AG04450 (cell line): ENCODE measurements around the gene ATP6V0A1. TPM values are rescaled to one million over a fixed set of nuclear protein-coding genes. Genes with fewer than 3 reads are reported as not detected.
"Not testable (repeated sequence)": the region's sequence is repeated elsewhere in the genome, so short reads cannot be mapped to it uniquely, and the experiment has no call there.

ENCODE experiments used
- CTCF ChIA-PET: fragments of 300-600, 350-600 bp; formaldehyde crosslinking; extraction: SDS; loops from one replicate; lab custom pipeline; 2022; ENCODE audit warnings: antibody characterized with exemption, inconsistent platforms; lab: Charles Lee
- POLR2A ChIA-PET: fragments of 350-600 bp; formaldehyde crosslinking; extraction: SDS; loops from one replicate; lab custom pipeline; 2021; ENCODE audit warnings: antibody characterized with exemption, inconsistent platforms; lab: Yijun Ruan, JAX
- DNase-seq: peaks from one replicate; pipeline ENCODE4 v3.0.0-alpha.2; 2011; ENCODE audit warnings: low read depth, low spot score
- H3K27ac ChIP-seq: one replicate; pipeline ENCODE4 v1.5.1; 2012; ENCODE audit warnings: low read depth, low read length, control low read depth
- H3K27me3 ChIP-seq: one replicate; pipeline ENCODE4 v1.6.0; 2012; ENCODE audit warnings: low read length; ENCODE audit not compliant: control insufficient read depth, insufficient read depth
- H3K4me3 ChIP-seq: 2 replicates; pipeline ENCODE4 v1.5.1; 2011; ENCODE audit warnings: mild to moderate bottlenecking, low read depth, low read length, control low read depth
- H3K9me3 ChIP-seq: 2 replicates; pipeline ENCODE4 v1.5.1; 2012; ENCODE audit warnings: low read length; ENCODE audit not compliant: control insufficient read depth, insufficient read depth
- CTCF ChIP-seq: IDR thresholded peaks from 2 replicates; pipeline ENCODE4 v1.5.1; 2011; ENCODE audit warnings: low read depth, low read length, control low read depth, inconsistent platforms
- polyA plus RNA-seq: library from polyadenylated mRNA; depleted of rRNA; stranded (reverse); fragments of >200 nt; gene quantifications from 2 replicates; pipeline ENCODE4 v1.2.3, GENCODE V29; 2011

Gene ATP6V0A1
- polyA plus RNA-seq, 1 experiment: 22.3 TPM

- Histone ChIP-seq H3K27me3 (no peaks in the 10 kb centered on the region), H3K4me3 (no peak overlapping the region), H3K27ac (peak overlapping the region; percentile 31), H3K9me3 (no peaks in the 10 kb centered on the region)
- DNase-seq: no peak
- no peak for TF ChIP-seq CTCF
- CTCF ChIA-PET: interaction anchor here (1.1 to 1.4 kb wide), 2 partner anchors 106 to 190 kb away, joined by 3 to 7 read pairs; no protein-coding TSS in a partner anchor
- POLR2A ChIA-PET: interaction anchor here (0.7 kb wide), 1 partner anchor 10 kb away, joined by 4 read pairs; no protein-coding TSS in a partner anchor
These were observed 46.6 kb upstream of the ATP6V0A1 start for GRCh38 chr17:42411905-42412679.

- DNase-seq: no peak
- CTCF ChIA-PET: interaction anchor here (1.0 kb wide), 1 partner anchor 114 kb away, joined by 3 read pairs; no protein-coding TSS in a partner anchor
- POLR2A ChIA-PET: interaction anchor here (2.4 kb wide), 1 partner anchor 9 kb away, joined by 28 read pairs; the partner anchor contains the start of gene CAVIN1
- TF ChIP-seq CTCF: no peak
- H3K4me3 ChIP-seq: no peak overlapping the region
- H3K27me3 ChIP-seq: no peaks in the 10 kb centered on the region
- H3K27ac ChIP-seq: no peak overlapping the region
- no peaks in the 10 kb centered on the region for H3K9me3 ChIP-seq
These were observed 45.1 kb upstream of the ATP6V0A1 start for GRCh38 chr17:42413464-42414040.

GRCh38 chr17:42414704-42415409 lies 43.8 kb upstream of the ATP6V0A1 start:
- H3K27ac ChIP-seq: no peak overlapping the region
- H3K4me3 ChIP-seq: no peak overlapping the region
- ChIA-PET POLR2A (interaction anchor here (2.4 kb wide), 1 partner anchor 8 kb away, joined by 28 read pairs; the partner anchor contains the start of gene CAVIN1), CTCF (interaction anchor here (0.7 to 1.6 kb wide), 4 partner anchors 9 to 114 kb away, joined by 3 to 5 read pairs (median 4); no protein-coding TSS in a partner anchor)
- H3K27me3 ChIP-seq: no peaks in the 10 kb centered on the region
- H3K9me3 ChIP-seq: no peaks in the 10 kb centered on the region
- no peak for DNase-seq
- no peak for TF ChIP-seq CTCF

DNA sequence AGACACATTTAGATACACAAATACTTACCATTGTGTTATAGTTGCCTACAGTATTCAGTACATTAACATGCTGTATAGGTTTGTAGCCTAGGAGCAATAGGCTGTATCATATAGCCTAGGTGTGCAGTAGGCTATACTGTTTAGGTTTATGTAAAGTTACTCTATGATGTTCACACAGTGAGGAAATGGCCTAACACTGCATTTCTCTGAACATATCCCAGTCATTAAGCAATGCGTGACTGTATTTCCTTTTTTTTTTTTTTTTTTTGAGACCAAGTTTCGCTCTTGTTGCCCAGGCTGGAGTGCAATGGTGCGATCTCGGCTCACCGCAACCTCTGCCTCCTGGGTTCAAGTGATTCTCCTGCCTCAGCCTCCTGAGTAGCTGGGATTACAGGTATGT lies 40.7 kb upstream of the ATP6V0A1 start:
- H3K4me3 ChIP-seq, DNase-seq, H3K27ac ChIP-seq, POLR2A ChIA-PET, H3K27me3 ChIP-seq, CTCF ChIA-PET: not testable (repeated sequence)
- H3K9me3 ChIP-seq: peaks cover 11% of the 10 kb centered on the region; the same call in 1 of the 2 replicates

- POLR2A ChIA-PET: interaction anchor here (1.1 to 1.3 kb wide), 2 partner anchors 12 to 98 kb away, joined by 5 to 6 read pairs; no protein-coding TSS in a partner anchor
- no peak for DNase-seq
- CTCF ChIA-PET: interaction anchor here (1.5 kb wide), 1 partner anchor 14 kb away, joined by 5 read pairs; no protein-coding TSS in a partner anchor
- Histone ChIP-seq H3K4me3 (peak overlapping the region; percentile 99), H3K27ac (peak overlapping the region; percentile 61), H3K27me3 (no peaks in the 10 kb centered on the region), H3K9me3 (peaks cover 12% of the 10 kb centered on the region; the same call in 1 of the 2 replicates)
- no peak for TF ChIP-seq CTCF
These were observed 37.6 kb upstream of the ATP6V0A1 start for GRCh38 chr17:42421136-42421506.
